ENCODE results near the gene C4orf51. TPM values are rescaled to one million over a fixed set of nuclear protein-coding genes. Genes with fewer than 3 reads are reported as not detected.

C4orf51 gene
- total RNA-seq, 1 experiment from 2014 or later = 15.4 TPM

- Mint-ChIP-seq H3K9me3 (peaks cover 18% of the 10 kb centered on the region), H3K4me3 (no peak overlapping the region), H3K27me3 (ENCODE audit: low read depth) (no peaks in the 10 kb centered on the region), H3K36me3 (peaks cover 69% of the 10 kb centered on the region), H3K4me1 (peaks cover 27% of the 10 kb centered on the region), H3K27ac (no peak overlapping the region)
- DNase-seq (ENCODE audit: low spot score) = no peak
- ChIA-PET CTCF (no interaction called here), POLR2A (no interaction called here)
- ATAC-seq = no peak
- no peak for TF ChIP-seq ZNF512 (CRISPR knock-in tag; IDR thresholded peaks at IDR 0.05; ENCODE audit: borderline replicate concordance)
- TF ChIP-seq, protein P1, sequence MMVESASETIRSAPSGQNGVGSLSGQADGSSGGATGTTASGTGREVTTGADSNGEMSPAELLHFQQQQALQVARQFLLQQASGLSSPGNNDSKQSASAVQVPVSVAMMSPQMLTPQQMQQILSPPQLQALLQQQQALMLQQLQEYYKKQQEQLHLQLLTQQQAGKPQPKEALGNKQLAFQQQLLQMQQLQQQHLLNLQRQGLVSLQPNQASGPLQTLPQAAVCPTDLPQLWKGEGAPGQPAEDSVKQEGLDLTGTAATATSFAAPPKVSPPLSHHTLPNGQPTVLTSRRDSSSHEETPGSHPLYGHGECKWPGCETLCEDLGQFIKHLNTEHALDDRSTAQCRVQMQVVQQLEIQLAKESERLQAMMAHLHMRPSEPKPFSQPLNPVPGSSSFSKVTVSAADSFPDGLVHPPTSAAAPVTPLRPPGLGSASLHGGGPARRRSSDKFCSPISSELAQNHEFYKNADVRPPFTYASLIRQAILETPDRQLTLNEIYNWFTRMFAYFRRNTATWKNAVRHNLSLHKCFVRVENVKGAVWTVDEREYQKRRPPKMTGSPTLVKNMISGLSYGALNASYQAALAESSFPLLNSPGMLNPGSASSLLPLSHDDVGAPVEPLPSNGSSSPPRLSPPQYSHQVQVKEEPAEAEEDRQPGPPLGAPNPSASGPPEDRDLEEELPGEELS (CRISPR knock-in tag; IDR thresholded peaks at IDR 0.05) = no peak
- no peak for TF ChIP-seq NFYB (CRISPR knock-in tag; conservative IDR thresholded peaks at IDR 0.05; ENCODE audit: low read depth)
- TF ChIP-seq, protein P2, sequence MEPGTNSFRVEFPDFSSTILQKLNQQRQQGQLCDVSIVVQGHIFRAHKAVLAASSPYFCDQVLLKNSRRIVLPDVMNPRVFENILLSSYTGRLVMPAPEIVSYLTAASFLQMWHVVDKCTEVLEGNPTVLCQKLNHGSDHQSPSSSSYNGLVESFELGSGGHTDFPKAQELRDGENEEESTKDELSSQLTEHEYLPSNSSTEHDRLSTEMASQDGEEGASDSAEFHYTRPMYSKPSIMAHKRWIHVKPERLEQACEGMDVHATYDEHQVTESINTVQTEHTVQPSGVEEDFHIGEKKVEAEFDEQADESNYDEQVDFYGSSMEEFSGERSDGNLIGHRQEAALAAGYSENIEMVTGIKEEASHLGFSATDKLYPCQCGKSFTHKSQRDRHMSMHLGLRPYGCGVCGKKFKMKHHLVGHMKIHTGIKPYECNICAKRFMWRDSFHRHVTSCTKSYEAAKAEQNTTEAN (CRISPR knock-in tag; IDR thresholded peaks at IDR 0.05) = no peak
- TF ChIP-seq OVOL2 (CRISPR knock-in tag; IDR thresholded peaks at IDR 0.05; ENCODE audit: borderline replicate concordance) = no peak
- TF ChIP-seq FOXJ3 (CRISPR knock-in tag; IDR thresholded peaks at IDR 0.05; ENCODE audit: borderline replicate concordance) = no peak
- TF ChIP-seq SMAD4 (CRISPR knock-in tag; IDR thresholded peaks at IDR 0.05) = no peak
- no peak for TF ChIP-seq ZNF317 (CRISPR knock-in tag; IDR thresholded peaks at IDR 0.05; ENCODE audit: borderline replicate concordance, low read depth)
- TF ChIP-seq SP1 (CRISPR knock-in tag; conservative IDR thresholded peaks at IDR 0.05) = no peak
- TF ChIP-seq ZNF219 (CRISPR knock-in tag; IDR thresholded peaks at IDR 0.05; ENCODE audit: borderline replicate concordance) = no peak
- TF ChIP-seq ZNF121 (CRISPR knock-in tag; IDR thresholded peaks at IDR 0.05) = no peak
- no peak for TF ChIP-seq MAX (CRISPR knock-in tag; IDR thresholded peaks at IDR 0.05)
- TF ChIP-seq, protein P3, sequence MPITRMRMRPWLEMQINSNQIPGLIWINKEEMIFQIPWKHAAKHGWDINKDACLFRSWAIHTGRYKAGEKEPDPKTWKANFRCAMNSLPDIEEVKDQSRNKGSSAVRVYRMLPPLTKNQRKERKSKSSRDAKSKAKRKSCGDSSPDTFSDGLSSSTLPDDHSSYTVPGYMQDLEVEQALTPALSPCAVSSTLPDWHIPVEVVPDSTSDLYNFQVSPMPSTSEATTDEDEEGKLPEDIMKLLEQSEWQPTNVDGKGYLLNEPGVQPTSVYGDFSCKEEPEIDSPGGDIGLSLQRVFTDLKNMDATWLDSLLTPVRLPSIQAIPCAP (CRISPR knock-in tag; IDR thresholded peaks at IDR 0.05) = no peak
Measured at GRCh38 chr4:145716661-145717200, 36.8 kb downstream of the C4orf51 start.

DNA sequence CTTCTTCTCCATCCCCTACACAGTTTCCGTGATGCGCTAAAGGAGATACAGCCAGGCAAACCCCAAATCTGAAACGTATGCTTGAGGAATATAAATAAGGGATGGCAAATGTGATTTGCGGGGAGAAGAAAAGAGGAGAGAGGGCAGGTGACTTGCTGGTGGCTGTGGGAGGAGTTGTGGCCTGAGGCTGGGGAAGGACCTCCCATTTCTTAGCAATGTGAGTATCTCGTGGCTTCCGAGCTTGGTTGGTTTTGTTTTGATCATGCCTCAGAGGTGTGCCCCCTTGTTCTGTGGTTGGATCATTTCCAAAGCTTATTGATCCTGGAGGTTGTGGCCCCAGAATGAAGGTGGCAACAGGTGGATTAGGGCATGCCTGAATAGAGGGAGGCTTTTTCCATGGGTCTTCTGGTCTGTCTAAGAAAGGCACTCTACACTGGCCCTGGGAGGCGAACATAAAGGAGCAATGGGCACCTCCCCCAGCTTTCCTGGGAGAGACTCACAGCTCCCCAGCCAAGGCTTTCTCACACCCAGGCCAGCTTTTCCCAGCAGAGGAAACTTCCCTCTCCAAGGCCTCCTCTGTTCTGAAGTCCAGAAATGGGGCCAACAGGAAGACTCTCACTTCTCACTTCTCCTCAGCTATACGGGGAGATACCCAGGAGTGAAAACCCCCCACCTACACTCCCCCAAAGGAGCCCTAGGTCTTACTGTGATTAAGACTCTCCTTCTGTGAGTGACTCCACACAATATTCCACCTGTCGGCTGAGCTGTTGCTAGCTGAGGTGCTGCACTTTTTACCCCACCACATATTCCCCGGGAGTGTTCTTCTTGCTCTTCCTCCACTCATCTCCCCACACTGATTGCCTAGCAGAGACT lies 40.0 kb downstream of the C4orf51 start:
- Mint-ChIP-seq H3K9me3 (peaks cover 30% of the 10 kb centered on the region), H3K27ac (peak overlapping the region; percentile 8; the same call in 1 of the 2 replicates), H3K4me1 (peaks cover 21% of the 10 kb centered on the region), H3K4me3 (no peak overlapping the region), H3K36me3 (peaks cover 60% of the 10 kb centered on the region), H3K27me3 (ENCODE audit: low read depth) (no peaks in the 10 kb centered on the region; the same call in 1 of the 2 replicates)
- ATAC-seq (peak; percentile 43), DNase-seq (ENCODE audit: low spot score) (no peak)
- ChIA-PET POLR2A (interaction anchor here (0.5 kb wide), 1 partner anchor 778 kb away, joined by 4 read pairs; no protein-coding TSS in a partner anchor), CTCF (no interaction called here)
- TF ChIP-seq ZNF263 (CRISPR knock-in tag; IDR thresholded peaks at IDR 0.05; ENCODE audit: low read depth) (no peak), ZBTB21 (CRISPR knock-in tag; IDR thresholded peaks at IDR 0.05; ENCODE audit: borderline replicate concordance) (no peak), NR2C2 (CRISPR knock-in tag; IDR thresholded peaks at IDR 0.05) (no peak), ZNF138 (CRISPR knock-in tag; conservative IDR thresholded peaks at IDR 0.05) (no peak), CREM (CRISPR knock-in tag; IDR thresholded peaks at IDR 0.05) (no peak), ZNF396 (CRISPR knock-in tag; IDR thresholded peaks at IDR 0.05; ENCODE audit: borderline replicate concordance) (no peak), ZNF423 (CRISPR knock-in tag; IDR thresholded peaks at IDR 0.05) (no peak), KAT7 (CRISPR knock-in tag; IDR thresholded peaks at IDR 0.05; ENCODE audit: borderline replicate concordance) (no peak), E2F4 (CRISPR knock-in tag; IDR thresholded peaks at IDR 0.05; ENCODE audit: borderline replicate concordance, low read depth) (no peak), ZNF416 (CRISPR knock-in tag; IDR thresholded peaks at IDR 0.05) (no peak)
- TF ChIP-seq, protein P4, sequence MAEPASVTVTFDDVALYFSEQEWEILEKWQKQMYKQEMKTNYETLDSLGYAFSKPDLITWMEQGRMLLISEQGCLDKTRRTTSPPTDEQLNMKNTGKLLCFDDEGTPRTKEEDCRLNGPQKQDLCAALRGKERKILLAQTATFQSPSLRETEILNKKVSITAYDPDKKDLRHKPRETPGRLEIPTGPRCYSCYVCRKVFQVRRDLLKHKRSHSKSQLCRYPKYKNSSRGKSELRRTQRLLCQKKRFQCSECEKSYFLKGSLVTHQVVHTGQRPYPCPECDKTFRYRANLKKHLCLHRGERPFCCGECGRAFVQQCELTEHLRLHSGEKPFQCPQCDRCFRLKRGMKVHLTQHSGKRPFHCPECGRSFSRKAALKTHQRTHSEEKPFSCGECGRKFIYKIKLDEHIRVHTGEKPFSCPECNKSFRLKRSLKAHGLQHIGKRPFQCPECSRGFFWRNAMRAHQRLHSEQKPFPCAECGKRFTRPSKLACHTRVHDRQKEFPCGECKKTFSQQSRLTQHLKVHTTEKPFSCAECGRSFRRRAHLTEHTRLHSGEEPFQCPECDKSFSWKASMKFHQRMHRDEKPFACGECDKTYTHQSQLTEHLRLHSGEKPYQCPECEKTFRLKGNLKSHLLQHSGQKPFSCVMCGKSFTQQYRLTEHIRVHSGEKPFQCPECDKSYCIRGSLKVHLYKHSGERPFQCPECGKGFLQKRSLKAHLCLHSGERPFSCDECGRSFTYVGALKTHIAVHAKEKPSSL (CRISPR knock-in tag; conservative IDR thresholded peaks at IDR 0.05) = no peak
- TF ChIP-seq, protein P5, sequence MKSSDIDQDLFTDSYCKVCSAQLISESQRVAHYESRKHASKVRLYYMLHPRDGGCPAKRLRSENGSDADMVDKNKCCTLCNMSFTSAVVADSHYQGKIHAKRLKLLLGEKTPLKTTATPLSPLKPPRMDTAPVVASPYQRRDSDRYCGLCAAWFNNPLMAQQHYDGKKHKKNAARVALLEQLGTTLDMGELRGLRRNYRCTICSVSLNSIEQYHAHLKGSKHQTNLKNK (CRISPR knock-in tag; IDR thresholded peaks at IDR 0.05) = no peak
